GM20431 (cell line): ENCODE data around the gene ELP6.
"Not testable (repeated sequence)": the region's sequence is repeated elsewhere in the genome, so short reads cannot be mapped to it uniquely, and the experiment has no call there.

Source experiments
- in situ Hi-C: fragments of 300-500 bp; cut with MseI, MboI; formaldehyde crosslinking; loops from one replicate; pipeline ENCODE4 v1.15.0; 2020; ENCODE audit warnings: low sequenced_read_pairs; ENCODE audit not compliant: unreplicated experiment

The ELP6 gene

GRCh38 chr3:47515864-47516319 is 2.4 kb upstream of the ELP6 start:
- in situ Hi-C loops = loop anchor here (25.0 kb wide), 1 partner anchor 646 kb away; no protein-coding TSS in a partner anchor

GRCh38 chr3:47515100-47515499 is 1.6 kb upstream of the ELP6 start:
- in situ Hi-C loops = loop anchor here (25.0 kb wide), 1 partner anchor 647 kb away; no protein-coding TSS in a partner anchor

- in situ Hi-C loops = loop anchor here (25.0 kb wide), 1 partner anchor 650 kb away; no protein-coding TSS in a partner anchor
Observed at GRCh38 chr3:47512416-47513124, 942 bp downstream of the ELP6 start.

GRCh38 chr3:47505267-47505666 is 8.2 kb downstream of the ELP6 start:
- in situ Hi-C loops = loop anchor here (25.0 kb wide), 1 partner anchor 657 kb away; no protein-coding TSS in a partner anchor

GRCh38 chr3:47504113-47504512 is 9.4 kb downstream of the ELP6 start:
- in situ Hi-C loops = loop anchor here (25.0 kb wide), 1 partner anchor 658 kb away; no protein-coding TSS in a partner anchor

- in situ Hi-C loops = loop anchor here (25.0 kb wide), 1 partner anchor 659 kb away; no protein-coding TSS in a partner anchor
Observed at GRCh38 chr3:47503033-47503432, 10.5 kb downstream of the ELP6 start.

- in situ Hi-C loops = no loop called here
Observed at GRCh38 chr3:47496892-47497291, 16.6 kb downstream of the ELP6 start.

- in situ Hi-C loops = no loop called here
Observed at GRCh38 chr3:47495886-47496285, 17.6 kb downstream of the ELP6 start.

GRCh38 chr3:47495111-47495510 is 18.4 kb downstream of the ELP6 start:
- in situ Hi-C loops = no loop called here

- in situ Hi-C loops = no loop called here
Observed at GRCh38 chr3:47491777-47492176, 21.7 kb downstream of the ELP6 start.

GRCh38 chr3:47491186-47491585 is 22.3 kb downstream of the ELP6 start:
- in situ Hi-C loops = no loop called here

- in situ Hi-C loops = no loop called here
Observed at GRCh38 chr3:47487265-47487664, 26.2 kb downstream of the ELP6 start.

GRCh38 chr3:47485812-47486211 is 27.7 kb downstream of the ELP6 start:
- in situ Hi-C loops = no loop called here

- in situ Hi-C loops = no loop called here
Observed at GRCh38 chr3:47482366-47482765, 31.1 kb downstream of the ELP6 start.

GRCh38 chr3:47481763-47482162 is 31.7 kb downstream of the ELP6 start:
- in situ Hi-C loops = not testable (repeated sequence)

- in situ Hi-C loops = not testable (repeated sequence)
Observed at GRCh38 chr3:47480267-47480666, 33.2 kb downstream of the ELP6 start.

- in situ Hi-C loops = no loop called here
Observed at GRCh38 chr3:47479826-47480160, 33.7 kb downstream of the ELP6 start.

- in situ Hi-C loops = no loop called here
Observed at GRCh38 chr3:47478022-47478421, 35.5 kb downstream of the ELP6 start.

- in situ Hi-C loops = no loop called here
Observed at GRCh38 chr3:47476644-47477199, 36.8 kb downstream of the ELP6 start.

- in situ Hi-C loops = no loop called here
Observed at GRCh38 chr3:47476330-47476626, 37.2 kb downstream of the ELP6 start.

- in situ Hi-C loops = no loop called here
Observed at GRCh38 chr3:47475570-47476329, 37.8 kb downstream of the ELP6 start, which contains the start of gene SCAP. TSS of gene SCAP (minus strand) at chr3:47475941. CDS start at chr3:47442993, 32,948 bp downstream.
